Activated CD4-positive, alpha-beta T cell treated with anti-CD3 and anti-CD28 coated beads for 36 hours (primary cell): Measurements from ENCODE around the gene ZEB2. TPM values are rescaled to one million over a fixed set of nuclear protein-coding genes. Genes with fewer than 3 reads are reported as not detected.

Experiments used
- ATAC-seq: fragments of 200-7000 bp; cut with Tn5 transposase; one replicate; pipeline ENCODE4 v1.10.0; 2021; ENCODE audit warnings: mild to moderate bottlenecking, moderate library complexity
- CTCF ChIA-PET: fragments of 350-600 bp; sonication (Branson Sonifier 250); formaldehyde crosslinking; loops from one replicate; lab custom pipeline; 2021; ENCODE audit warnings: antibody characterized with exemption; lab: Charles Lee
- POLR2A ChIA-PET: fragments of 350-600 bp; sonication (Branson Sonifier 250); formaldehyde crosslinking; loops from one replicate; lab custom pipeline; 2021; ENCODE audit warnings: antibody characterized with exemption, inconsistent platforms; lab: Charles Lee
- DNase-seq: peaks from one replicate; pipeline ENCODE4 v3.0.0-alpha.2; 2020
- H3K27ac Mint-ChIP-seq: one replicate; pipeline ENCODE4 v1.8.0; 2021; ENCODE audit warnings: mixed read lengths
- H3K27me3 Mint-ChIP-seq: one replicate; pipeline ENCODE4 v1.8.0; 2021; ENCODE audit warnings: mixed read lengths
- H3K36me3 Mint-ChIP-seq: one replicate; pipeline ENCODE4 v1.8.0; 2021; ENCODE audit warnings: low read depth, mixed read lengths
- H3K4me1 Mint-ChIP-seq: one replicate; pipeline ENCODE4 v1.8.0; 2021; ENCODE audit warnings: mixed read lengths
- H3K4me3 Mint-ChIP-seq: one replicate; pipeline ENCODE4 v1.8.0; 2021; ENCODE audit warnings: mild to moderate bottlenecking, moderate library complexity, mixed read lengths
- H3K9me3 Mint-ChIP-seq: one replicate; pipeline ENCODE4 v1.8.0; 2021; ENCODE audit warnings: low read depth, mixed read lengths
- intact Hi-C, 2 experiments: fragments of 100-400 bp; cut with DNase I in 1 of 2; cut with micrococcal nuclease in 1 of 2; formaldehyde crosslinking; loops; one replicate each; pipeline versions ENCODE4 v1.14.2 to v1.15.1; 2022 to 2024; cut with DNase I, micrococcal nuclease
- total RNA-seq, 2 experiments: library from RNA; stranded (reverse); gene quantifications; one replicate each; pipeline ENCODE4 v1.2.3, GENCODE V29; 2021

The ZEB2 gene
- total RNA-seq, 2 experiments from 2014 or later: 7.0 to 7.5 TPM

DNA sequence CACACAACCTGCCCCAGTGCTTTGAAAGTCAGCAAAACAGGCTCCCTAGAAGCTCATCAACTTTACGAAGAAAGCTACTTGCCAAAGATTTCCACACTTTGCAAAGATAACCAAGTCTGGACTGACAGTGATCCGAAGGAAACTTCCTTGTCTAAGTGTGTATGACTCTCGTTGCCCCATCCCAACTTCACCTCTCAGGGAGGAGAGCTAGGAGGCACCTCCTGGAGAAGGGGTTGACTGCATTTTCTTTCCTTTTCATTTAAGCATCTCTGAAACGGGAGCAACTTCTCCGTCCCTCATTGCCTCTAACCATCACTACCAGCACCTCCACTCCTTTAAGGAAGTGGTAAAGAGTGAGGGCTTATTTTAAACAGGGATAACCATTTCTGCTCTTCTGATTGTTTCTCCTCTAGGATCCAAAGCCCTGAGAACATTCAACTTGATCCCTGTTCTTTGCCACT, 7.0 kb downstream of the ZEB2 start:
- Mint-ChIP-seq H3K4me1 (peaks cover 19% of the 10 kb centered on the region), H3K27me3 (peaks cover 47% of the 10 kb centered on the region), H3K9me3 (no peaks in the 10 kb centered on the region), H3K27ac (no peak overlapping the region), H3K36me3 (no peaks in the 10 kb centered on the region), H3K4me3 (no peak overlapping the region)
- DNase-seq: no peak
- no peak for ATAC-seq
- intact Hi-C loops: loop anchor here in 1 of 2 experiments (10.0 kb wide), 1 partner anchor 1388 kb away; the partner anchor contains the start of gene ARHGAP15
- ChIA-PET POLR2A (no interaction called here), CTCF (interaction anchor here (0.8 kb wide), 1 partner anchor 363 kb away, joined by 3 read pairs; no protein-coding TSS in a partner anchor)

DNA sequence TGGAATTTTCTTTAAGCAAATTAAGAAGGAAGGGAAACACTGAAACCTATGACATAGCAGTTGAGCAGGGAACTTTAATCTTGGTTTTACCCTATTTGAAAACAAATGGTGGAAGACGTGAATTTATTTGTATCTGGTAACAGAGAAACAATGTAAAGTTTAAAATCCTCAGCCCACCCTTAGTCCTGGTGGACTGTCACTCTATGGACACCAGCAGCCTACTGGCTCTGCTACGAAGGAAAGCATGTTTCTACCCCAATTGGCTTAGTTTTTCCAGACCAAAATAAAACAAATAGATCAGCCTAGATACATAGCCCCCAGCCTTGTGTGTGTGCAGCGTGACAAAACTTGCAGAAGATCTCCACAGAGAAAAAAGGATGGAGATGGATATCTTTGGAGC, 7.4 kb downstream of the ZEB2 start:
- Mint-ChIP-seq H3K27ac (no peak overlapping the region), H3K4me1 (peaks cover 21% of the 10 kb centered on the region), H3K9me3 (no peaks in the 10 kb centered on the region), H3K27me3 (peaks cover 51% of the 10 kb centered on the region), H3K36me3 (no peaks in the 10 kb centered on the region), H3K4me3 (no peak overlapping the region)
- ChIA-PET CTCF (interaction anchor here (0.8 kb wide), 1 partner anchor 362 kb away, joined by 3 read pairs; no protein-coding TSS in a partner anchor), POLR2A (no interaction called here)
- intact Hi-C loops: loop anchor here in 1 of 2 experiments (10.0 kb wide), 1 partner anchor 1388 kb away; the partner anchor contains the start of gene ARHGAP15
- ATAC-seq (no peak), DNase-seq (no peak)

DNA sequence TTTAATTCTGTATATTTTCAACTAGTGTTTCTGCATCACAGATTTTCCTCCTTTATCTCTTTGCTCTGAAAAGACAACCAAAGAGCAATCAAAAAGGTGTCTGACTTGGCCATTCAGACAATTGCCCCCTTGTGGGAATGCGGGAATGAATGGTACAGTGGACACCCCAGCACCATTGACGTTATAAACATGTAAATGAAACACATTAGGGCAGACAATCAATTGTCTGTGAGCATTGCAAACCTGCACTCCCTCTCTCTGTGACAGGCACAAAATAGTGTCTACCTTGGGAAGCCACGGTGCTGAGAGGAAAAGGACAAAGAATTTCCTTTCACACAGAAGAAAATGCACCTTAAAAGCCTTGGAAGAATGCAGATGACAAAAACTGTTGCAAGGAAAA, 8.0 kb downstream of the ZEB2 start:
- DNase-seq (no peak), ATAC-seq (no peak)
- no peak overlapping the region for H3K27ac Mint-ChIP-seq
- intact Hi-C loops: loop anchor here in 1 of 2 experiments (10.0 kb wide), 1 partner anchor 1387 kb away; the partner anchor contains the start of gene ARHGAP15
- H3K9me3 Mint-ChIP-seq: no peaks in the 10 kb centered on the region
- H3K36me3 Mint-ChIP-seq: no peaks in the 10 kb centered on the region
- ChIA-PET POLR2A (no interaction called here), CTCF (no interaction called here)
- H3K27me3 Mint-ChIP-seq: peaks cover 52% of the 10 kb centered on the region
- H3K4me1 Mint-ChIP-seq: peaks cover 23% of the 10 kb centered on the region
- H3K4me3 Mint-ChIP-seq: no peak overlapping the region

DNA sequence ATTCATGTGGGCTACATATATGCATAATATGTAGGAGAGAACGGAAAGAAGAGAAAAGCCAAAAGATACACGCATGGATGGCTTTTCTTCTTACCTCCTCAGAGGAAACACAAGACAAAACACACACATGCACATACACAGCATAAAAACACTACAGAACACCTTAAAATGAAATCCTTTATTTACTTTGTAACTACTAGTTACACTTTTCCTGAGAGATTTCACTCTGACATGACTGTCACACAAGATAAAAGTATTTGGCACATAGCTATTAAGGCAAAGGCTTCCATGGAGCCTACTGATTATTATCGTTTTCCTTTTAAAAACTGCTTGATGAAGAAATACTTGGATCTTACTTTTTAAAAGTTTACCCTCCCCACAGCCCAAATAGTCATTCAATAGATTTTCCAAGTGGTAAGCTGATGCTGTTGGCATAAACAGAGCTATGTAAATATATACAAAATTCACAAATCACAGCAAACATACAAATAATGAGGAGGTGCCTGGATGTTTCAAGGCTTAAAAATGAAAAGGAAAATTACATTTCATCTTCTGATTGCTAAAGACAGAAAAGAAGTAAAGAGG, 8.6 kb downstream of the ZEB2 start:
- intact Hi-C loops: loop anchor here in 1 of 2 experiments (10.0 kb wide), 1 partner anchor 1387 kb away; the partner anchor contains the start of gene ARHGAP15

DNA sequence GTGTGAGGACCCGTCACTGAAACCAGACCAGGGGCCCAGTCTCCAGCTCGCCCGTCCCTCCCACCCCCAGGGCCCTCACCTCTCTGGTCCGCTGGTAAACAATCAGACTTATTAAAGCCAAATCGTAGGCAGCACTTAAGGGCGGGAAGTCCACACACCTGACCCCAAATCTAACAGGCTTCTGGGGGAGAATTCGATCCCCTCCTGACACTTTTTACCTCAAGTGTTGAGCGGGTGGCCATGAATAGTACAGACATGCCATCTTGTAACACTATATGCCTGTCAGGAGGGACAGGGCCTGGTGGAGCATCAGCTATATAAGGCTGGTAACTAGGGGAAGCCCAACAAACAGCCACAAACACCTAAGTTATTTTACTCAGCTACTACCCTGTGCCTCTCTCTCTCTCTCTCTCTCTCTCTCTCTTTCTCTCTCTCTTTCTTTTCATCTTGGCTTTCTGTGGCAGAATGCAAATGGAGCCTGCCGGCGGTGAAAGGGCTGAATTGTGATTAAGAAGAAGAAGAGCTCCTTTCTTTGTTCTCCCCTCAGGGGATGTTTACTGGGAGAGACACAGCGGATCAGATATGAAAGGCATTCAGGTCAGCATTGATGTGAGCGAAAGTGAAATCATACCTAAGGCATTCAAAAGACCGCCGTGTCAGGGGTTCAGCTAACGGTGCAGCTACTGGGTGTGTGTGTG, 9.5 kb downstream of the ZEB2 start:
- intact Hi-C loops: loop anchor here in 1 of 2 experiments (10.0 kb wide), 1 partner anchor 1386 kb away; the partner anchor contains the start of gene ARHGAP15
- CTCF ChIA-PET: no interaction called here
- no peaks in the 10 kb centered on the region for H3K9me3 Mint-ChIP-seq
- ATAC-seq: peak; percentile 82
- peak overlapping the region; percentile 43 for H3K4me3 Mint-ChIP-seq
- peaks cover 56% of the 10 kb centered on the region for H3K27me3 Mint-ChIP-seq
- peak; percentile 40 for DNase-seq
- H3K36me3 Mint-ChIP-seq: no peaks in the 10 kb centered on the region
- POLR2A ChIA-PET: interaction anchor here (0.6 kb wide), 1 partner anchor 1248 kb away, joined by 4 read pairs; no protein-coding TSS in a partner anchor
- H3K4me1 Mint-ChIP-seq: peaks cover 21% of the 10 kb centered on the region
- H3K27ac Mint-ChIP-seq: peak overlapping the region; percentile 43

More for the DNA sequence above, 8.6 kb downstream of the ZEB2 start:
- Mint-ChIP-seq H3K27ac (no peak overlapping the region), H3K27me3 (peaks cover 53% of the 10 kb centered on the region), H3K9me3 (no peaks in the 10 kb centered on the region), H3K4me1 (peaks cover 23% of the 10 kb centered on the region), H3K4me3 (no peak overlapping the region), H3K36me3 (no peaks in the 10 kb centered on the region)
- ATAC-seq (no peak), DNase-seq (no peak)
- POLR2A ChIA-PET: interaction anchor here (0.6 to 0.7 kb wide), 2 partner anchors 682 to 1249 kb away, joined by 4 read pairs; no protein-coding TSS in a partner anchor
- CTCF ChIA-PET: no interaction called here

DNA sequence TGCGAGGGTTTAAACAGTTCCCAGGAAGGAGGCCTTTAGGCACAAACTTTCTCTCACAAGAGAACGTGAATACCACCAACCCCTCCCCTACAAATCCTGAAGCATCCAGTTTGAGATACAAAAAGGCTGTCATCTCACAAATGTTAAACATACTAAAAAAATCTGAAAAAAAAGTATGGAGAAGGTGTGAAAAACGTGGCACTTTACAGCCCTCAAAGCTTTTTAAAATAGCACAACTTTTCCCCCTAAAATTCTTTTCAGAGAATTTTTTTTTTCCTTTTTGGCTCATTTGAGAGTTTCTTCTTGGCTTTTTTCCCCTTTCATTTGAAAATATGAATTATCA, 10.1 kb downstream of the ZEB2 start:
- no peaks in the 10 kb centered on the region for H3K36me3 Mint-ChIP-seq
- DNase-seq: no peak
- H3K4me3 Mint-ChIP-seq: no peak overlapping the region
- peaks cover 23% of the 10 kb centered on the region for H3K4me1 Mint-ChIP-seq
- POLR2A ChIA-PET: no interaction called here
- no peak for ATAC-seq
- CTCF ChIA-PET: no interaction called here
- no peaks in the 10 kb centered on the region for H3K9me3 Mint-ChIP-seq
- peaks cover 56% of the 10 kb centered on the region for H3K27me3 Mint-ChIP-seq
- intact Hi-C loops: loop anchor here in 1 of 2 experiments (10.0 kb wide), 1 partner anchor 1385 kb away; the partner anchor contains the start of gene ARHGAP15
- no peak overlapping the region for H3K27ac Mint-ChIP-seq

DNA sequence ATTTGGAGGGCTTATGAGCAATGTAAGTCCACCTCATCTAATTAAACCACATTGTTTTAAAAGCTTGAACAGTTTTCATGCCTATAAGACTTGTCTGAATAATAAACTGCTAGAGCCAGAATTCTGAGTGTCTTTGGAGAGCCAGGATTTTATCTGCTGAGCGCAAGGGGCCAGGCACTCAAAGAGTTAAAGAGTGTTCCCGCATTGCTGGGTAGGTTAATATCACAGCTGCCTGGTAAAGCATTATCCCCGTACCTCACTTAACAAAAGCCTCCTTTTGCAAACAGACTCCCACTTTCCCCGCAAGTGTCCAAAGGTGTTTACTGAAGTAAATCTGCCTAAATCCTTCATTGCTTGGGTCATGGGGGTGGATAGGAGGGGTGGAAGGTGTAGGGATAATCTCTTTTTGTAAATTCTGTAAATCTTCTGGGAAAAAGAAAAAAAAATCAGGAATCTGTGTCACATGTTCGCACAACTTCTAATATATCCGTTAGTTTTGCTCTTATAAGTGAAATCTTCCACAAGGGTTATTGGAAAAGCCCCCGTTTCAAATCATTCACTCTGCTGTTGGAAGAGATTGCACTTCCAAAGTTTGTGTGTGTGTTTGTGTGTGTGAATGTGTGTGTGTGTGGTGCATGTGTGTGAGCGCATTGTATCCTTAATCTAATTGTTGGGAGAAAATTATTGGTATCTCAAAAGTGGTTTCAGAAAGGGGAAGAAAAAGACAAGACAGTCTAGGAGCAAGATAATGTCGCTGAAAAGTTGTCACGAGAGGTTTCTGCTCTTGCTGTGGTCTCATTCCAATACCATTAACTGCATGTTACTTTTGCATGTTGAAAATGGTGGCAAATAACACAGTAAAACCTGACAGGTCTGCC, 10.7 kb downstream of the ZEB2 start:
- ATAC-seq: no peak
- H3K9me3 Mint-ChIP-seq: no peaks in the 10 kb centered on the region
- peaks cover 20% of the 10 kb centered on the region for H3K4me1 Mint-ChIP-seq
- peaks cover 54% of the 10 kb centered on the region for H3K27me3 Mint-ChIP-seq
- no peaks in the 10 kb centered on the region for H3K36me3 Mint-ChIP-seq
- H3K4me3 Mint-ChIP-seq: no peak overlapping the region
- ChIA-PET POLR2A (interaction anchor here (0.6 kb wide), 1 partner anchor 58 kb away, joined by 10 read pairs; no protein-coding TSS in a partner anchor), CTCF (interaction anchor here (0.6 kb wide), 2 partner anchors 64 to 183 kb away, joined by 3 to 5 read pairs; no protein-coding TSS in a partner anchor)
- H3K27ac Mint-ChIP-seq: no peak overlapping the region
- no peak for DNase-seq
- intact Hi-C loops: no loop called here

DNA sequence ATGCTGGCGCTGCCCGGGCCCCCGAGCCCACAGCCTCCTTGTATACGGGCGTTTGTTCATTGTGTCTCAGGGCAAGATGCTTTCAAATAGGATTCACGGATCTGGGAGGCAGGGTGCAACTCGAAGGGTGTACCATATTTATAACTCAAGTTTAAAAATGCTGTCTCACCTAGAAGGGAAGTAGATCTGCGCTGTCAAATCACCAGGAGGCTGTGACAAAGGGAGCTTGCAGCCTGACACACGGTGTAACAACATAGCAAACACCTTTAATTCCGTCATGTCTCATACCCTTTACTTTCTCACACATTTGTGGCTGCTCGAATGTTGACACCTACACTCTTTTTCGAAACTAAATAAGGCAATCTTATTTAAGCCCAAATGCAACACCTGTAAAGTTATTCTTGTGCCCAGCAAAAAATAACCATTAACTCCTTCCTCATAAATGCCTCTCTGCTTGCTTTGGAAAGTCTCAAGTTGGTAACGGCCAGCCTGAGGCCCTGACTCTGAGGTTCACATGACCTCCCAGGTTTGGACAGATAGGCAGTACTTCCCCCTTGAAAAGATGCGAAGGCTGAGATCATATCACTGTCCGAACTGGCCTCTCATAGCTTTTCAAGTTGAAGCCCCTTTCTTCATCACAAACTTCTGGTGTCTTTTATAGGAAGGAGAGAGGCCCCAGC, 11.6 kb downstream of the ZEB2 start:
- Mint-ChIP-seq H3K4me3 (no peak overlapping the region), H3K27me3 (peaks cover 46% of the 10 kb centered on the region), H3K27ac (no peak overlapping the region), H3K4me1 (peaks cover 16% of the 10 kb centered on the region), H3K9me3 (no peaks in the 10 kb centered on the region), H3K36me3 (no peaks in the 10 kb centered on the region)
- ATAC-seq (no peak), DNase-seq (no peak)
- ChIA-PET CTCF (interaction anchor here (0.6 kb wide), 2 partner anchors 63 to 182 kb away, joined by 3 to 5 read pairs; no protein-coding TSS in a partner anchor), POLR2A (interaction anchor here (0.6 kb wide), 1 partner anchor 59 kb away, joined by 10 read pairs; no protein-coding TSS in a partner anchor)
- intact Hi-C loops: no loop called here

DNA sequence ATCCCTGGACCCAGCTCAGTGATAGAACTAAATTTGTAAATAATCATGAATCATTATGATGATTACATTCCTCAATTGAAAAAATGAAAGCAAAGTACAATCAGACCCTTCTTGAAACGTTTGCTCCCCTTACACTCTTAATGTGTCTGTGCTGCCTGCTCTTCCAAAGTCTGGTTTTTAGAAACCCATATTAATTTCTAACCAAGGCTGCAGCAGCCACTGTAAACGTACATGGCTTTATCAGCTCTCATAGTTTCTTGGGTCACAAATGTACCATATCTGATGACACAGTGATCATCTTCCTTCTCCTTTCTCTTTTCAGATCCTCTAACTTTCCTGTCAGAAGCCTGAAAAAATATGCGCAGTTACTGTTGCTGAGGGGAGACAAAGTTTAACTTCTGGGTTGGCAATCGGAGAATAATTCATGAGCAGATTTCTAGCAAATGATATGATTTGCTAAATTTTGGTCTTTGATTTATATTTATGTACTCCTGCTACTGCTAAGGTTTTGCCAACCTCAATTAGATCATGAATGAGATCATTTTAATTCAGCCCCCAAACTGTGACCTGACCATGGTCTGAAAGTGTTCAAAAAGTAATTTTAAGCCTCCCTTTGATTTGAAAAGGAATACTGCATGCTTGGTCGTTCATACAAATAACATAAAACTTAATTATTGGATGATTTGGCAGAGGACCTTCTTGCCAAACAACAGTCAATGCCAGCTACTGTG, 12.3 kb downstream of the ZEB2 start:
- ChIA-PET CTCF (no interaction called here), POLR2A (no interaction called here)
- peaks cover 41% of the 10 kb centered on the region for H3K27me3 Mint-ChIP-seq
- intact Hi-C loops: no loop called here
- DNase-seq: no peak
- H3K4me1 Mint-ChIP-seq: peaks cover 16% of the 10 kb centered on the region
- no peaks in the 10 kb centered on the region for H3K36me3 Mint-ChIP-seq
- no peaks in the 10 kb centered on the region for H3K9me3 Mint-ChIP-seq
- ATAC-seq: no peak
- H3K27ac Mint-ChIP-seq: no peak overlapping the region
- no peak overlapping the region for H3K4me3 Mint-ChIP-seq

DNA sequence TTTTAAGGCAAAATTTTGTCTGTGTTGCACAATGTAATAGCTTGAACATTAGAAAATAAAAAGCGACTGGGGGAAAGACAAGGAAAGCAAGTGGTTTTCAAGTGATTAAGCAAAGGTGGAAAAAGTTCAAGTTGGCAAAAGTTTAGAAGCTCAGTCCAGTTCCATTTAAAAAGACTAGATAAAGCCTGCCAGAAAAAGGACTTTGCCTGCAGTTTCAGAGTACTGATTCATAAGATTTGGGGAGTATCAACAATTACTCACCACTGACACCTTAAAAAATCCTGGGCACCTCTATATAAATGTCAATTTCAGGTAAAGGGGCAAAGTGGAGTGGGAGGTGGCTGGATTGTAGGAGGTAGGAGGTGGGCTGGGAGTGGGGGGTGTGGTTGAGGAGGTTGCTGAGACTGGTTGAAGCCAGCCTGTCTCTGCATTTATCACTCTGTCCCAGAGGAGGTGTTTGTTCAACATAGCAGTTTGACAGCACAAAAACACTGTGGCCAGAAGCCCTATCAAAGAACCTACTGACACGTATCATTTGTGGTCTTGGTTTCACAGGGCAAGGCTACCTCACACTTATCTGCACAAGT, 14.6 kb downstream of the ZEB2 start:
- H3K27me3 Mint-ChIP-seq: peaks cover 29% of the 10 kb centered on the region
- ChIA-PET POLR2A (no interaction called here), CTCF (interaction anchor here (0.6 kb wide), 2 partner anchors 11 to 72 kb away, joined by 3 read pairs; no protein-coding TSS in a partner anchor)
- H3K4me1 Mint-ChIP-seq: peaks cover 14% of the 10 kb centered on the region
- intact Hi-C loops: no loop called here
- no peak overlapping the region for H3K4me3 Mint-ChIP-seq
- no peaks in the 10 kb centered on the region for H3K36me3 Mint-ChIP-seq
- DNase-seq (no peak), ATAC-seq (peak; percentile 62)
- no peak overlapping the region for H3K27ac Mint-ChIP-seq
- no peaks in the 10 kb centered on the region for H3K9me3 Mint-ChIP-seq
